Left renal pelvis (tissue), 4 donors: ENCODE results near the gene NBL1. TPM values are rescaled to one million over a fixed set of nuclear protein-coding genes. Genes with fewer than 3 reads are reported as not detected.

Source experiments
- DNase-seq, 4 donors: peaks; one replicate each; pipeline ENCODE4 v3.0.0-alpha.2; 2013; ENCODE audit warnings: low read depth in 4 of 4, low spot score in 3 of 4
- polyA plus RNA-seq, 4 donors: library from polyadenylated mRNA; unstranded; fragments of 120-200 nt; gene quantifications; one replicate each; pipeline ENCODE4 v1.2.1, GENCODE V29; 2013; ENCODE audit not compliant: insufficient read length in 4 of 4

The NBL1 gene
- polyA plus RNA-seq, 4 donors, result 24.5 to 95.3 (median 27.5) TPM

GRCh38 chr1:19695772-19696171, 51.7 kb downstream of the NBL1 start:
- DNase-seq, result no peak

- DNase-seq, result no peak
Observed at GRCh38 chr1:19696820-19697219, 52.7 kb downstream of the NBL1 start.

GRCh38 chr1:19698181-19698580, 54.1 kb downstream of the NBL1 start:
- DNase-seq, result no peak

GRCh38 chr1:19700079-19700777, 56.1 kb downstream of the NBL1 start:
- DNase-seq, result no peak

GRCh38 chr1:19703280-19703679, 59.2 kb downstream of the NBL1 start:
- DNase-seq, result no peak

- DNase-seq, result peak in 1 of 4 donors; percentile 59
Observed at GRCh38 chr1:19704247-19705113, 60.4 kb downstream of the NBL1 start.

- DNase-seq, result no peak
Observed at GRCh38 chr1:19705464-19705863, 61.4 kb downstream of the NBL1 start.

GRCh38 chr1:19706136-19706535, 62.0 kb downstream of the NBL1 start:
- no peak for DNase-seq

Other genes starting within 250 kb of the NBL1 start
- gene CAPZB, start 158.8 kb upstream of the NBL1 start, polyA plus RNA-seq, result 100 to 1,000 TPM; 234 to 249 (median 240) TPM
- 1 to 10 TPM in 3 of 4 donors, not detected in 1; 1.4 to 2.0 (median 1.6) TPM for gene HTR6, start 20.6 kb downstream of the NBL1 start, polyA plus RNA-seq
- 10 to 100 TPM in 3 of 4 donors, 1 to 10 TPM in 1; 5.2 to 23.8 (median 16.1) TPM for gene TMCO4, start 155.6 kb downstream of the NBL1 start, polyA plus RNA-seq
- gene RNF186, start 171.0 kb downstream of the NBL1 start, polyA plus RNA-seq, result under 1 TPM in 3 of 4 donors, not detected in 1; 0.12 to 0.34 (median 0.29) TPM
- gene OTUD3, start 238.1 kb downstream of the NBL1 start, polyA plus RNA-seq, result 10 to 100 TPM; 17.0 to 30.7 (median 21.3) TPM